Stimulated activated CD8-positive, alpha-beta memory T cell treated with anti-CD3 and anti-CD28 coated beads, Interleukin-2, amount 100 ng/mL, for 48 hours (primary cell): ENCODE measurements around the gene APP.
"Not testable (repeated sequence)": the region's sequence is repeated elsewhere in the genome, so short reads cannot be mapped to it uniquely, and the experiment has no call there.

ENCODE experiments used
- DNase-seq, 2 donors: peaks; one replicate each; pipeline ENCODE4 v3.0.0-alpha.2; 2020; ENCODE audit warnings: low read depth in 2 of 2

Gene APP

GRCh38 chr21:26098772-26099397 is 71.7 kb downstream of the APP start:
- no peak for DNase-seq

- no peak for DNase-seq
Measured at GRCh38 chr21:26097475-26097874, 73.1 kb downstream of the APP start.

GRCh38 chr21:26096494-26097371 is 73.8 kb downstream of the APP start:
- no peak for DNase-seq

- no peak for DNase-seq
Measured at GRCh38 chr21:26095131-26095530, 75.4 kb downstream of the APP start.

GRCh38 chr21:26093122-26093521 is 77.4 kb downstream of the APP start:
- no peak for DNase-seq

- no peak for DNase-seq
Measured at GRCh38 chr21:26091480-26092018, 79.0 kb downstream of the APP start.

GRCh38 chr21:26089730-26090129 is 80.8 kb downstream of the APP start:
- no peak for DNase-seq

GRCh38 chr21:26087223-26087918 is 83.2 kb downstream of the APP start:
- no peak for DNase-seq

GRCh38 chr21:26085882-26086281 is 84.7 kb downstream of the APP start:
- DNase-seq = no peak

- no peak for DNase-seq
Measured at GRCh38 chr21:26085127-26085526, 85.4 kb downstream of the APP start.

GRCh38 chr21:26082549-26082948 is 88.0 kb downstream of the APP start:
- no peak for DNase-seq

- not testable (repeated sequence) for DNase-seq
Measured at GRCh38 chr21:26081175-26081760, 89.3 kb downstream of the APP start.

GRCh38 chr21:26080211-26080610 is 90.4 kb downstream of the APP start:
- no peak for DNase-seq

GRCh38 chr21:26079366-26079765 is 91.2 kb downstream of the APP start:
- DNase-seq = no peak

GRCh38 chr21:26077521-26077920 is 93.0 kb downstream of the APP start:
- no peak for DNase-seq

GRCh38 chr21:26072666-26073615 is 97.6 kb downstream of the APP start:
- no peak for DNase-seq

- no peak for DNase-seq
Measured at GRCh38 chr21:26070822-26071425, 99.6 kb downstream of the APP start.

- DNase-seq = no peak
Measured at GRCh38 chr21:26070121-26070520, 100.4 kb downstream of the APP start.

GRCh38 chr21:26068776-26069175 is 101.8 kb downstream of the APP start:
- no peak for DNase-seq

GRCh38 chr21:26067836-26068594 is 102.6 kb downstream of the APP start:
- DNase-seq = no peak
